Bronchial epithelial cell (primary cell): ENCODE measurements around the gene LRRK2. TPM values are rescaled to one million over a fixed set of nuclear protein-coding genes. Genes with fewer than 3 reads are reported as not detected.

Source experiments
- DNase-seq: peaks from one replicate; pipeline ENCODE4 v3.0.0-alpha.2; 2010; ENCODE audit warnings: low read depth
- FAIRE-seq: peaks from 2 replicates; lab custom pipeline; 2011; peaks lifted over from hg19 to GRCh38; lab: Jason Lieb, UNC
- H3K27me3 ChIP-seq: 2 replicates; pipeline ENCODE4 v1.5.1; 2011; ENCODE audit warnings: low read length; ENCODE audit not compliant: control insufficient read depth, insufficient read depth
- H3K36me3 ChIP-seq: 2 replicates; pipeline ENCODE4 v1.5.1; 2011; ENCODE audit warnings: low read length; ENCODE audit not compliant: control insufficient read depth, insufficient read depth
- H3K4me3 ChIP-seq: 2 replicates; pipeline ENCODE4 v1.5.1; 2011; ENCODE audit warnings: mild to moderate bottlenecking, low read depth, low read length, control low read depth
- CTCF ChIP-seq: IDR thresholded peaks from 2 replicates; pipeline ENCODE4 v1.5.1; 2011; ENCODE audit warnings: mild to moderate bottlenecking, moderate library complexity, low read length, control low read depth, inconsistent platforms; ENCODE audit not compliant: insufficient read depth, severe bottlenecking
- total RNA-seq: library from RNA; depleted of rRNA; stranded (reverse); fragments of >200 nt; gene quantifications from 2 replicates; pipeline ENCODE4 v1.2.1, GENCODE V29; 2014

Gene LRRK2
- total RNA-seq, 1 donor from 2014 or later = 0.26 TPM

GRCh38 chr12:40232602-40233001 is 7.8 kb downstream of the LRRK2 start:
- no peaks in the 10 kb centered on the region for H3K27me3 ChIP-seq
- no peak overlapping the region for H3K4me3 ChIP-seq
- FAIRE-seq (no peak), DNase-seq (no peak)
- no peak for TF ChIP-seq CTCF
- no peaks in the 10 kb centered on the region for H3K36me3 ChIP-seq

GRCh38 chr12:40233741-40234367 is 9.1 kb downstream of the LRRK2 start:
- Histone ChIP-seq H3K4me3 (no peak overlapping the region), H3K27me3 (no peaks in the 10 kb centered on the region), H3K36me3 (no peaks in the 10 kb centered on the region)
- FAIRE-seq (no peak), DNase-seq (no peak)
- TF ChIP-seq CTCF = no peak

GRCh38 chr12:40236357-40236850 is 11.6 kb downstream of the LRRK2 start:
- DNase-seq (no peak), FAIRE-seq (no peak)
- no peaks in the 10 kb centered on the region for H3K27me3 ChIP-seq
- H3K36me3 ChIP-seq = no peaks in the 10 kb centered on the region
- no peak overlapping the region for H3K4me3 ChIP-seq
- no peak for TF ChIP-seq CTCF

GRCh38 chr12:40238266-40238902 is 13.6 kb downstream of the LRRK2 start:
- DNase-seq (peak; percentile 55), FAIRE-seq (no peak)
- no peaks in the 10 kb centered on the region for H3K27me3 ChIP-seq
- no peaks in the 10 kb centered on the region for H3K36me3 ChIP-seq
- TF ChIP-seq CTCF = no peak
- H3K4me3 ChIP-seq = no peak overlapping the region

- no peak for TF ChIP-seq CTCF
- no peak for DNase-seq
- Histone ChIP-seq H3K4me3 (no peak overlapping the region), H3K36me3 (no peaks in the 10 kb centered on the region), H3K27me3 (no peaks in the 10 kb centered on the region)
- no peak for FAIRE-seq
Observed at GRCh38 chr12:40238979-40239378, 14.2 kb downstream of the LRRK2 start.
